ELR (cell line): ENCODE measurements around the gene PAFAH1B1.
A peak's percentile ranks its signal among the peaks of the same experiment; 100 is the strongest.

Experiments used
- DNase-seq: peaks from one replicate; pipeline ENCODE4 v3.0.0-alpha.2; 2015; ENCODE audit warnings: low read depth

Gene PAFAH1B1

GRCh38 chr17:2704031-2704889, 110.8 kb downstream of the PAFAH1B1 start:
- DNase-seq: no peak

- no peak for DNase-seq
Measured at GRCh38 chr17:2704890-2705248, 111.4 kb downstream of the PAFAH1B1 start.

GRCh38 chr17:2705263-2705662, 111.8 kb downstream of the PAFAH1B1 start:
- peak; percentile 74 for DNase-seq

GRCh38 chr17:2705888-2706795, 112.7 kb downstream of the PAFAH1B1 start:
- no peak for DNase-seq

GRCh38 chr17:2706911-2707510, 113.6 kb downstream of the PAFAH1B1 start:
- DNase-seq: no peak

- peak; percentile 47 for DNase-seq
Measured at GRCh38 chr17:2707721-2708584, 114.5 kb downstream of the PAFAH1B1 start.

- no peak for DNase-seq
Measured at GRCh38 chr17:2708585-2709182, 115.2 kb downstream of the PAFAH1B1 start.

GRCh38 chr17:2709183-2709661, 115.8 kb downstream of the PAFAH1B1 start:
- DNase-seq: no peak

- peak; percentile 39 for DNase-seq
Measured at GRCh38 chr17:2710071-2710802, 116.8 kb downstream of the PAFAH1B1 start.

- peak; percentile 48 for DNase-seq
Measured at GRCh38 chr17:2710803-2711607, 117.6 kb downstream of the PAFAH1B1 start.

GRCh38 chr17:2711608-2712299, 118.3 kb downstream of the PAFAH1B1 start, which contains the start of gene CLUH:
TSS of gene CLUH (minus strand) at chr17:2711764. CDS start at chr17:2711661, 103 bp downstream.
- DNase-seq: peak; percentile 97

- no peak for DNase-seq
Measured at GRCh38 chr17:2712300-2713043, 119.0 kb downstream of the PAFAH1B1 start.

GRCh38 chr17:2713881-2714280, 120.4 kb downstream of the PAFAH1B1 start:
- DNase-seq: no peak

- DNase-seq: no peak
Measured at GRCh38 chr17:2716649-2717048, 123.2 kb downstream of the PAFAH1B1 start.

- peak; percentile 43 for DNase-seq
Measured at GRCh38 chr17:2718150-2718938, 124.9 kb downstream of the PAFAH1B1 start.

GRCh38 chr17:2719861-2720260, 126.4 kb downstream of the PAFAH1B1 start:
- DNase-seq: no peak

GRCh38 chr17:2721603-2722002, 128.1 kb downstream of the PAFAH1B1 start:
- no peak for DNase-seq
